ENCODE measurements around the gene RPS5. TPM values are rescaled to one million over a fixed set of nuclear protein-coding genes. Genes with fewer than 3 reads are reported as not detected.
A peak's percentile ranks its signal among the peaks of the same experiment; 100 is the strongest.

RPS5 gene
- total RNA-seq, 4 donors from 2014 or later = 1,253 to 2,519 (median 2,306) TPM

DNA sequence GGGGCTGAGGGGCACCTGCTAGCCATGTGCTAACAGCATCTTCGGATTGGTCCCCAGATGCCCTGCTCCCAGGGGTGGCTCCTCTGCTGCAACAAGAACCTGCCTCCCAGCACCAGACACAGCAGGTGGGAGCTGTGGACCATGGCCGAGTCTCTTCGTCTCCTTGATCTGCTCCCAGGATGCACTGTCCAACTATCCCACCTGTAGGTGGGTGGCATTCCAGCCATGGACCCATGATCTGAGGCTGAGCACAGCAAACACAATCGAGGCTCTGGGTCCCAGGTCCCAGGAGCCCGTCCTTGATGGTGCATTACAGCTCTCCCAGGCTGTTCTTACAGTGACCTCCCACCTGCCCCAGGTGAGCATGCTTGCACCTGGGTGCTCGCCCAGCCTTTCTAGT lies 7.8 kb upstream of the RPS5 start:
- WGBS = 89% methylated on average over 3 of the region's 6 CpGs
- H3K36me3 ChIP-seq = no peaks in the 10 kb centered on the region
- TF ChIP-seq POLR2A (IDR thresholded peaks at IDR 0.05) (no peak), EP300 (IDR thresholded peaks at IDR 0.05) (no peak), POLR2AphosphoS5 (IDR thresholded peaks at IDR 0.05) (no peak)
- TF ChIP-seq, protein P1, sequence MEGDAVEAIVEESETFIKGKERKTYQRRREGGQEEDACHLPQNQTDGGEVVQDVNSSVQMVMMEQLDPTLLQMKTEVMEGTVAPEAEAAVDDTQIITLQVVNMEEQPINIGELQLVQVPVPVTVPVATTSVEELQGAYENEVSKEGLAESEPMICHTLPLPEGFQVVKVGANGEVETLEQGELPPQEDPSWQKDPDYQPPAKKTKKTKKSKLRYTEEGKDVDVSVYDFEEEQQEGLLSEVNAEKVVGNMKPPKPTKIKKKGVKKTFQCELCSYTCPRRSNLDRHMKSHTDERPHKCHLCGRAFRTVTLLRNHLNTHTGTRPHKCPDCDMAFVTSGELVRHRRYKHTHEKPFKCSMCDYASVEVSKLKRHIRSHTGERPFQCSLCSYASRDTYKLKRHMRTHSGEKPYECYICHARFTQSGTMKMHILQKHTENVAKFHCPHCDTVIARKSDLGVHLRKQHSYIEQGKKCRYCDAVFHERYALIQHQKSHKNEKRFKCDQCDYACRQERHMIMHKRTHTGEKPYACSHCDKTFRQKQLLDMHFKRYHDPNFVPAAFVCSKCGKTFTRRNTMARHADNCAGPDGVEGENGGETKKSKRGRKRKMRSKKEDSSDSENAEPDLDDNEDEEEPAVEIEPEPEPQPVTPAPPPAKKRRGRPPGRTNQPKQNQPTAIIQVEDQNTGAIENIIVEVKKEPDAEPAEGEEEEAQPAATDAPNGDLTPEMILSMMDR (IDR thresholded peaks at IDR 0.05) = no peak

DNA sequence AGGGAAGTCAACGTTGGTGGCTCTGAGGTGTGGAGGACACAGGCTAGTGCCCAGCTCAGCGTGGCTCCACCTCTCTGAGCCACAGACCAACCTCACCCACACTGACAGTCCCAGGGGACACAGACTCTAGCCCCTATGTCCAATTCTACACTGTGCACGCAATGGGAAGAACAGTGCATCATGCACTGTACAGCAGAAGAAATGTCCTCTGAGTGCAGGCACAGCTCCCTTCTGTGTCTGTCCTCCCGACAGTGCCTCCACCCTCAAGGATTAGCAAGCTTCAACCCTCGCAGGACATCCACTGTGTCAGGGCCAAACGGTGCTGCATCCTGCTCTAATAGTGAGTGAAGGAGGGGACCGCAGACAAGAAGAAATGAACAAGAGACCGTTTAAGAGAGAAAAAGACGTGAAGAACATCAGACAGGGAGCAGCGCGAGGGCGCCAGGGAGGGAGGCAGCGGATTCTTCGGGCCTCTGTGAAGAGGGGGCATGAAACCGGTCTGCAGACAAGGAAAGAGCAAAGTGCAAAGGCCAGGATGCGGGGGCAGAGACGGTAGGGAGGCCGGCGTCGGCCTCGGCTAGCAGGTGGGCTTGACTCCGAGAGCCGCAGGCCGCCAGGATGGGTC lies 6.9 kb upstream of the RPS5 start:
- H3K36me3 ChIP-seq = no peaks in the 10 kb centered on the region
- peak overlapping the region; percentile 88 for H3K4me3 ChIP-seq
- H3K9me3 ChIP-seq = no peaks in the 10 kb centered on the region
- no peak for DNase-seq (ENCODE audit: low spot score in 2 of 2)
- H3K27ac ChIP-seq = peak overlapping the region; percentile 95
- H3K4me1 ChIP-seq = peaks cover 26% of the 10 kb centered on the region
- no peak for TF ChIP-seq POLR2A (IDR thresholded peaks at IDR 0.05)
- TF ChIP-seq, protein P1 (IDR thresholded peaks at IDR 0.05) = no peak
- TF ChIP-seq POLR2AphosphoS5 (IDR thresholded peaks at IDR 0.05) = no peak
- TF ChIP-seq EP300 (IDR thresholded peaks at IDR 0.05) = no peak
- 4% methylated on average over 24 of the region's 24 CpGs for WGBS
- H3K27me3 ChIP-seq = no peaks in the 10 kb centered on the region

More for the DNA sequence above, 7.8 kb upstream of the RPS5 start:
- no peak overlapping the region for H3K27ac ChIP-seq
- peaks cover 24% of the 10 kb centered on the region for H3K4me1 ChIP-seq
- H3K4me3 ChIP-seq = no peak overlapping the region
- no peaks in the 10 kb centered on the region for H3K9me3 ChIP-seq
- H3K27me3 ChIP-seq = no peaks in the 10 kb centered on the region
- no peak for DNase-seq (ENCODE audit: low spot score in 2 of 2)

DNA sequence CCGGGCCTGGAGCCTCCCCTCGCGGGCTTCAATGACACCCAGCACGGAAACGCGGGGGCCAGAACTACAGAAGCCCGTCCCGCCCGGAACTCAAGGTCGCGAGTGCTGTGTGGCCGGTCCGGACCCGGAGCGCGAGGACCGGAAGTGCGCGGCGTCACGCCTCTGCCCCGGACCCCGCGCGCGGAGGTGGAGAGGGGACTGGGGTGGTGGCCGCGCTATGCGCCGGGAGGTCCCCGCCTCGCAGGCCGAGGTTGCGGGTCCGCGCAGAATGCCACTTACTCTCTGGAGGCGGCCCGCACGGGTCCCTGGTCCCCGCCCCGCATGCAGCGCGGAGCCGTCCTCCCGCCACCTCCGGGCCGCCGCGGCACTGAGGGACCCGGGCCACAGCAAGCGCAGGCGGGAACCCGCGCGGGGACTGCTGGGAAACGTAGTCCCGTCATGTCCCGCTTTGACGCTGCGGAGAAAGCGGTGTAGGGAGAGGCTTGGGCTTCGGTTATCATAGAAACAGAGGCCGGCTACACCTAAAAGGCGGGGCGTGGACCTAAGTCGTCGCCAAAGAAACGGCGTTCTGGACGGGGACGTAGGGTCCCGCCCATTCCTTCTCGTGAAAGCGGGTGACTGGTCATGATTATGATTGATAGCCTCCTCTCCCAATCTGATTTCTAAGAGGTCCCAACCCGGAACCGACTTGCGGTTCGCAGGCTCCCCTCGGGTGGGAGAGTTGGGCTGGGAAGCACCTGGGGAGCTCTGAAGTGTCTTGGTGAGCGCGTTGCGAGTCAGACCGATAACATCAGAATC lies 6.2 kb upstream of the RPS5 start, which contains the start of gene ZNF837:
ZNF837 (minus strand) TSS at position 369 of the 798 bp plus-strand sequence. CDS start 11,698 bp downstream, outside the sequence.
- Histone ChIP-seq H3K4me1 (peaks cover 33% of the 10 kb centered on the region), H3K27ac (peak within 1 kb of the TSS; percentile 95), H3K4me3 (peak within 1 kb of the TSS; percentile 88), H3K9me3 (no peaks in the 10 kb centered on the region), H3K36me3 (no peaks in the 10 kb centered on the region), H3K27me3 (no peaks in the 10 kb centered on the region)
- TF ChIP-seq POLR2AphosphoS5 (IDR thresholded peaks at IDR 0.05) = peak; percentile 23 to 85 (median 79)
- TF ChIP-seq, protein P1 (IDR thresholded peaks at IDR 0.05) = no peak
- peak; percentile 70 to 79 for TF ChIP-seq POLR2A (IDR thresholded peaks at IDR 0.05)
- peak; percentile 99 for DNase-seq (ENCODE audit: low spot score in 2 of 2)
- WGBS = 0% methylated on average over 46 of the region's 83 CpGs

DNA sequence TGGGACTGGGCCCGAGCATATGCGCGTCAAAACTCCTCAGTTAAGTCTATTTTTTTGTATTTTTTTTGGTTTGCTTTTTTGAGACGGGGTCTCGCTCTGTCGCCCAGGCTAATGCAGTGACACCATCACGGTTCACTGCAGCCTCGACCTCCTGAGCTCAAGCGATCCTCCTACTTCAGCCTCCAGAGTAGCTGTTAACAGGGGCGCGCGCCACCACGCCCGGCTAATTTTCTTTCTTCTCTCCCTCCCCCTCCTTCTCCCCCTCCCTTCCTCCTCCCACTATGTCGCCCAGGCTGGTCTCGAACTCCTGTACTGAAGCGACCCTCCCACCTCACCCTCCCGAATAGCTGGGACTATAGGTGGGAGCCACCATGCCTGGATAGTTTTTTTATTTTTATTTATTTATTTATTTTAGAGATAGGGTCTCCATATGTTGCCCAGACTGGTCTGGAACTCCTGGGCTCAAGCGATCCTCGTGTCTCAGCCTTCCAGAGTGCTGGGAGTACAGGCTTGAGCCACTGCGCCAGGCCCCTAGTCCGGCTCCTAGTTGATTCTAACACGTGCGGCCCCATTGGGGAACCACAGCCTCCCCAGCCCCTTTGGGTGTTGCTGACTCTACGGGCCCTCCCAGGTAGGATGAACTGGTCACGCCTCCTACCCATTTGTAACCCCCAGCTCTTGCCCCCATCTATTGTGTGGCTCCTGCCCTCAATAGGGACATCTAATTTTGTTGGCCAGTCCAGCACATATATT lies 5.4 kb upstream of the RPS5 start:
- H3K36me3 ChIP-seq = no peaks in the 10 kb centered on the region
- TF ChIP-seq POLR2AphosphoS5 (IDR thresholded peaks at IDR 0.05) (no peak), EP300 (IDR thresholded peaks at IDR 0.05) (no peak), POLR2A (IDR thresholded peaks at IDR 0.05) (no peak)
- TF ChIP-seq, protein P1 (IDR thresholded peaks at IDR 0.05) = no peak
- peaks cover 39% of the 10 kb centered on the region for H3K4me1 ChIP-seq
- peak overlapping the region; percentile 95 for H3K27ac ChIP-seq
- WGBS = 31% methylated on average over 26 of the region's 26 CpGs
- peak overlapping the region; percentile 88 for H3K4me3 ChIP-seq
- DNase-seq (ENCODE audit: low spot score in 2 of 2) = no peak
- H3K27me3 ChIP-seq = no peaks in the 10 kb centered on the region
- H3K9me3 ChIP-seq = no peaks in the 10 kb centered on the region

Measured in suprapubic skin (tissue), 4 donors.